Esophagus muscularis mucosa (tissue), 3 donors: ENCODE results near the gene GGTLC2.
"Not testable (repeated sequence)": the region's sequence is repeated elsewhere in the genome, so short reads cannot be mapped to it uniquely, and the experiment has no call there.

ENCODE experiments used
- POLR2A ChIP-seq: fragments of 450-650 bp; IDR thresholded peaks from one replicate; pipeline ENCODE4 v1.6.1; 2017; ENCODE audit warnings: antibody characterized with exemption, moderate library complexity, mild to moderate bottlenecking, low read depth
- POLR2AphosphoS5 ChIP-seq, 2 donors: sonication (generic); formaldehyde crosslinking; IDR thresholded peaks; one replicate each; pipeline ENCODE4 v1.6.1; 2017; ENCODE audit warnings: antibody characterized with exemption in 2 of 2
- TF ChIP-seq, protein P1 (sequence below), 3 experiments: fragments of 200-600 bp in 2 of 3; fragments of 450-650 bp in 1 of 3; sonication (generic) in 2 of 3; IDR thresholded peaks; one replicate each; pipeline ENCODE4 v1.5.1; 2017 to 2019; ENCODE audit warnings: antibody characterized with exemption in 3 of 3, mild to moderate bottlenecking in 2 of 3, moderate library complexity in 1 of 3

DNA sequence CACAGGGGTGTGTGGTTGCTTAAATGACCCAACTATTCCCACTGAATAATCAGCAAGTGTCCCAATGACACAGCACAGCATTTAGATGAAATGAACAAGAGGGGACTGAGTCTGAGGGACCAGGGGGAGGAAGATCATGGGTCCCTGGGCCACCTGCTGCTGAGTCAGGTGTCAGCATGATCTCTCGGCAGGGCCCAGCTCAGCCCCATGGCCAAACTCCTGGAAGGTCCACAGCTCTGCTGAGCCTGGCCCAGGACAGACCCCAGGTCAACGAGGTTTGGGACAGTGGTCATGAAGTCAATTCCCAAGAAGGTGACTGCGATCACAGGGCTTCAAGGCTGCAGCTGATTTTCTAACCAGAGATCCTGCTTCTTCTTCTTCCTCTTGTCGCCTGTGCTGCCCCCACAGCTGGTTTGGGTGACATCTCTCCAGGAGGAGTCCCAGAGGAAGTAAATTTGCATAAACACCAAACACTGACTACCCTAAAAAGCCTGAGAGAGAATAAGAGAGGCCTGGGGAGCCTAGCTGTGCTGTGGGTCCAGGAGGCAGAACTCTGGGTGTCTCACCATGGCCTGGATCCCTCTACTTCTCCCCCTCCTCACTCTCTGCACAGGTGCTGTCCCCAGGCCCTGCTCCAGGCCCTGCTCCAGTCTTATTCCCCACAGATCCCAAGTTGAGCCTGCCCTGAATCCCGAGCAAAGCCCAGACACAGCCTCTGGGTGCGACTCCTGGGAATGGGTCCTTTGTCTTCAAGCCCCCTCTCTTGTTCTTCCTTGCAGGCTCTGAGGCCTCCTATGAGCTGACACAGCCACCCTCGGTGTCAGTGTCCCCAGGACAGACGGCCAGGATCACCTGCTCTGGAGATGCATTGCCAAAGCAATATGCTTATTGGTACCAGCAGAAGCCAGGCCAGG lies 42.0 kb downstream of the GGTLC2 start:
- not testable (repeated sequence) for TF ChIP-seq POLR2AphosphoS5 (IDR thresholded peaks at IDR 0.05); POLR2A
- TF ChIP-seq, protein P1, sequence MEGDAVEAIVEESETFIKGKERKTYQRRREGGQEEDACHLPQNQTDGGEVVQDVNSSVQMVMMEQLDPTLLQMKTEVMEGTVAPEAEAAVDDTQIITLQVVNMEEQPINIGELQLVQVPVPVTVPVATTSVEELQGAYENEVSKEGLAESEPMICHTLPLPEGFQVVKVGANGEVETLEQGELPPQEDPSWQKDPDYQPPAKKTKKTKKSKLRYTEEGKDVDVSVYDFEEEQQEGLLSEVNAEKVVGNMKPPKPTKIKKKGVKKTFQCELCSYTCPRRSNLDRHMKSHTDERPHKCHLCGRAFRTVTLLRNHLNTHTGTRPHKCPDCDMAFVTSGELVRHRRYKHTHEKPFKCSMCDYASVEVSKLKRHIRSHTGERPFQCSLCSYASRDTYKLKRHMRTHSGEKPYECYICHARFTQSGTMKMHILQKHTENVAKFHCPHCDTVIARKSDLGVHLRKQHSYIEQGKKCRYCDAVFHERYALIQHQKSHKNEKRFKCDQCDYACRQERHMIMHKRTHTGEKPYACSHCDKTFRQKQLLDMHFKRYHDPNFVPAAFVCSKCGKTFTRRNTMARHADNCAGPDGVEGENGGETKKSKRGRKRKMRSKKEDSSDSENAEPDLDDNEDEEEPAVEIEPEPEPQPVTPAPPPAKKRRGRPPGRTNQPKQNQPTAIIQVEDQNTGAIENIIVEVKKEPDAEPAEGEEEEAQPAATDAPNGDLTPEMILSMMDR (IDR thresholded peaks at IDR 0.05) = not testable (repeated sequence)
